Testis (tissue), 3 donors: ENCODE measurements around the gene ZFR. TPM values are rescaled to one million over a fixed set of nuclear protein-coding genes. Genes with fewer than 3 reads are reported as not detected.

ENCODE experiments used
- DNase-seq: peaks from one replicate; pipeline ENCODE4 v3.0.0-alpha.2; 2019
- H3K27ac ChIP-seq, 2 donors: fragments of 200-600 bp; sonication (generic); one replicate each; pipeline ENCODE4 v1.5.1; 2019
- H3K27me3 ChIP-seq: fragments of 200-600 bp; sonication (generic); one replicate; pipeline ENCODE4 v1.5.1; 2019
- H3K36me3 ChIP-seq: fragments of 200-600 bp; sonication (generic); one replicate; pipeline ENCODE4 v1.5.1; 2017; ENCODE audit warnings: low read depth; ENCODE audit errors: missing control alignments
- H3K4me1 ChIP-seq: fragments of 200-600 bp; sonication (generic); one replicate; pipeline ENCODE4 v1.5.1; 2019
- H3K4me3 ChIP-seq, 2 donors: fragments of 200-600 bp; sonication (generic); one replicate each; pipeline ENCODE4 v1.5.1; 2017 to 2019
- H3K9me3 ChIP-seq: fragments of 200-600 bp; sonication (generic); one replicate; pipeline ENCODE4 v1.5.1; 2017
- CTCF ChIP-seq, 3 experiments: fragments of 450-650 bp in 2 of 3; fragments of 200-600 bp in 1 of 3; sonication (generic) in 1 of 3; IDR thresholded peaks; one replicate each; pipeline ENCODE4 v1.5.1; 2016 to 2019; ENCODE audit warnings: antibody characterized with exemption in 3 of 3, mild to moderate bottlenecking in 2 of 3, moderate library complexity in 1 of 3
- POLR2A ChIP-seq: fragments of 450-650 bp; IDR thresholded peaks from one replicate; pipeline ENCODE4 v1.6.1; 2017; ENCODE audit warnings: antibody characterized with exemption, mild to moderate bottlenecking, moderate library complexity
- WGBS, 2 donors: methylation state at CpG; one replicate each; pipeline ENCODE4 v1.1.5; 2018; 5-methylcytosine and 5-hydroxymethylcytosine counted together
- intact Hi-C: fragments of 100-400 bp; cut with DNase I; formaldehyde crosslinking; loops from one replicate; pipeline ENCODE4 v1.15.1; 2023; ENCODE audit warnings: low total_unique reads
- polyA plus RNA-seq: library from polyadenylated mRNA; stranded (reverse); fragments of 350-450 nt; fragmentation: Illumina TruSeq; extraction: RNeasy Lipid Tissue Mini Kit (QIAGEN cat#74804); gene quantifications from one replicate; pipeline ENCODE4 v1.2.3, GENCODE V29; 2014; ENCODE audit warnings: low read depth, low replicate concordance; ENCODE audit not compliant: insufficient read depth
- total RNA-seq, 2 donors: library from RNA; depleted of rRNA; stranded (reverse); fragments of >200 nt; gene quantifications; one replicate each; pipeline ENCODE4 v1.2.3, GENCODE V29; 2016

The ZFR gene
- total and polyA plus RNA-seq, 3 donors from 2014 or later = 77.1 to 112 (median 97.2) TPM

GRCh38 chr5:32474209-32474854 lies 29.8 kb upstream of the ZFR start:
- WGBS, 2 donors = 73 to 75% methylated on average over 7 to 9 of the region's 9 CpGs
- no peak for TF ChIP-seq CTCF (IDR thresholded peaks at IDR 0.05)
- Histone ChIP-seq H3K9me3 (no peaks in the 10 kb centered on the region), H3K4me1 (no peaks in the 10 kb centered on the region), H3K27ac (no peak overlapping the region), H3K27me3 (no peaks in the 10 kb centered on the region), H3K4me3 (no peak overlapping the region), H3K36me3 (no peaks in the 10 kb centered on the region)
- no peak for DNase-seq
- intact Hi-C loops = no loop called here

GRCh38 chr5:32473072-32473471 lies 28.5 kb upstream of the ZFR start:
- Histone ChIP-seq H3K27ac (no peak overlapping the region), H3K4me3 (no peak overlapping the region), H3K9me3 (no peaks in the 10 kb centered on the region), H3K27me3 (no peaks in the 10 kb centered on the region), H3K4me1 (no peaks in the 10 kb centered on the region), H3K36me3 (no peaks in the 10 kb centered on the region)
- TF ChIP-seq CTCF (IDR thresholded peaks at IDR 0.05) = no peak
- TF ChIP-seq POLR2A = no peak
- DNase-seq = no peak
- intact Hi-C loops = no loop called here
- WGBS, 2 donors = 84 to 94% methylated on average over 7 of the region's 7 CpGs

DNA sequence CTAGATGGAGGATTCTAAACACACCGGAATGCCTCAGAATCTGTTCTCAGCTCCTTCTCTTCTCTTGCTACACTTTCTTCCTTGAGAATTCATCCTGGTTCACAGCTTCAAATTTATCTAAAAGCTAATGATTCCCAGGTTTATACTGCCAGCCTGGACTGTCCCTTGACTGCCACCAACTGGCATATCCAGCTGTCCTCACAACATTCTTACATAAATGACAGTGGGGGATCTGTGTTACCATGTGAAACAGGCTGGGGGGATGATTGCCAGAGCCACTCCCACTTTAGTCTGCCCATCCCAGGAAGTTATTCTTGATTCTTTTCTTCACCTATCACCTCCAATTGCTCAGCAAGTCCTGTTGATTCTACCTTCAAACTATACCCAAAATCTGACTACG lies 27.2 kb upstream of the ZFR start:
- WGBS, 2 donors = 78 to 86% methylated on average over 2 of the region's 2 CpGs

DNA sequence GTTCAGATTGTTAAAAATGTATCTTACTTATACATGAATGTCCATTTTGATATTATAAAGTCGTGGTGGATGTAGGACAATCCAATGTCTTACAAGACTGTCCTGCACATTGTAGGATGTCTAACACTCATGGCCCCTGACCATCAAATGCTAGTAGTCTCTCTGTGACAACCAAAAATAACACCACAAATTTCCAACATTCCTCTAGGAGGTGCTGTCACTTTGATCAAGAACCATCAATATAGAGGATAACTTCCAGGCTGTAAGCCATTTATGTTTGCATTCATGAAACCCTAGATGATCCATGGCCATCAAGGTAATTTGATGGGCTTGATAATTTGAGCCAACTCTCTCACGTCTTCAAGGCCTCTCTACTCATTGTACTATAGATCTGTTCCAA lies 20.5 kb upstream of the ZFR start:
- 83 to 89% methylated on average over 2 of the region's 2 CpGs for WGBS, 2 donors
- H3K27ac ChIP-seq = no peak overlapping the region
- intact Hi-C loops = no loop called here
- H3K4me1 ChIP-seq = no peaks in the 10 kb centered on the region
- H3K9me3 ChIP-seq = no peaks in the 10 kb centered on the region
- no peak for DNase-seq
- TF ChIP-seq POLR2A = no peak
- no peak for TF ChIP-seq CTCF (IDR thresholded peaks at IDR 0.05)
- H3K36me3 ChIP-seq = no peaks in the 10 kb centered on the region
- H3K4me3 ChIP-seq = no peak overlapping the region
- no peaks in the 10 kb centered on the region for H3K27me3 ChIP-seq

More for the DNA sequence above, 27.2 kb upstream of the ZFR start:
- Histone ChIP-seq H3K36me3 (no peaks in the 10 kb centered on the region), H3K4me3 (no peak overlapping the region), H3K4me1 (no peaks in the 10 kb centered on the region), H3K27ac (no peak overlapping the region), H3K27me3 (no peaks in the 10 kb centered on the region), H3K9me3 (no peaks in the 10 kb centered on the region)
- TF ChIP-seq POLR2A (no peak), CTCF (IDR thresholded peaks at IDR 0.05) (no peak)
- intact Hi-C loops = no loop called here
- DNase-seq = peak; percentile 45

DNA sequence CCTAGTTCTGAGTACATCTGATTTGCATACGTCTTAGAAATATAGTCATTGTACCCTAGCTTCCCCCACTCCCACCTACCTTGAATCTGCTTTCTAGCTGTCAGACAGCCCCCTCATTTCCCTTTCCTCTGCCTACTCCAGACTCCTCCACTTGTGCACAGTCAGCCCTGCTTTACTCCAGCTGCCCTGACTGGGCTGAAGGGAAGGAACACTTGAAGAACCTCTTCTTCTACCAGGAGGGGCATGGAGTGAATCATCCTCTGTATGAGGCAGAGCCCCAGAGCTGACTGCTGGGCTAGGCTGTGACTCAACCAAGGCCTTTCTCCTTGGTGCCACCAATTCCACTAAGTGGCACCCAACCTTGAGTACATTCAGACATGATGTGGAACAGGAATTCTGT lies 18.1 kb upstream of the ZFR start:
- H3K4me1 ChIP-seq = no peaks in the 10 kb centered on the region
- intact Hi-C loops = no loop called here
- H3K36me3 ChIP-seq = no peaks in the 10 kb centered on the region
- WGBS, 2 donors = 77 to 94% methylated on average over 1 of the region's 1 CpG
- no peaks in the 10 kb centered on the region for H3K27me3 ChIP-seq
- H3K27ac ChIP-seq = no peak overlapping the region
- H3K9me3 ChIP-seq = no peaks in the 10 kb centered on the region
- DNase-seq = no peak
- TF ChIP-seq POLR2A (no peak), CTCF (IDR thresholded peaks at IDR 0.05) (no peak)
- H3K4me3 ChIP-seq = no peak overlapping the region
